GM11168 (cell line): ENCODE measurements around the gene SIRPA.
"Not testable (repeated sequence)": the region's sequence is repeated elsewhere in the genome, so short reads cannot be mapped to it uniquely, and the experiment has no call there.

Experiments
- in situ Hi-C: fragments of 300-500 bp; cut with MboI; formaldehyde crosslinking; loops from one replicate; pipeline ENCODE4 v1.12.0; 2022; ENCODE audit warnings: low sequenced_read_pairs; ENCODE audit not compliant: unreplicated experiment

Gene SIRPA

DNA sequence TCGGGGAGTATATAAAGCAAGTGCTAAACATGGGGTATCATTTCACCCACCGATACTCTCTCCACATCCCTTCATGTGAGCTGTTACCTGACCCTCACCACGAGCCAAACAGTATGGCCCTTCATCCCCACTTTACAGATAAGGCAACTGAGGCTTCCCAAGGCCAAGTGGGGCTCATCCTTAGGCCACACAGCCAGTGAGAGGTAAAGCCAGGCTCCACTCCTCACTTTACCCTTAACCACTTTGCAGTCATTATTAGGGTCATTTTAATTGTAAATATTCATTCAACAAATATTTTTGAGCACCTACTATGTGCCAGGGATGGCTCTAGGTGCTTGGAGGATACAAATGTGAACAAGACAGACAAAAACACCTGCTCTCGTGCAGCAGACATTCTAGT is 7.0 kb downstream of the SIRPA start:
- in situ Hi-C loops = no loop called here

GRCh38 chr20:1904135-1904534 is 8.9 kb downstream of the SIRPA start:
- in situ Hi-C loops = no loop called here

DNA sequence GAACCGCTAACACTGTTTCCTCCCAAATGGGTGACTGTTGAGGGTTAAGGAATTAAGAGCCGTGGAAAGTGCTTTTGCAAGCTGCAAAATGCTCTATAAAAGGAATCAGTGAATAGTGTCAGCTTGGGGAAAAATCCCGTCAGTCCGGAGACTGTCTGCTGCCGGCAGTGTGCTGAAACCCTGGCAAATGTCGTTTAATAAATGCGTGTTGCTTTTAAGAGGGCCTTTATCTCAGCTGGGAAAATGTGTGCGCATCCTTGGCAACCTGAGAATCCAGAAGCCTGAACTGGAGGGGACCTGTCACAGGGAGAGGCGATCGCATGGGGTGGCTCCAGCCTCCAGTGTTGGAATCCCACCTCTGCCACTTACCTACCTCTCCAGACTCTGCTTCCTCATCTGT is 9.8 kb downstream of the SIRPA start:
- in situ Hi-C loops = no loop called here

GRCh38 chr20:1905693-1906092 is 10.5 kb downstream of the SIRPA start:
- in situ Hi-C loops = no loop called here

DNA sequence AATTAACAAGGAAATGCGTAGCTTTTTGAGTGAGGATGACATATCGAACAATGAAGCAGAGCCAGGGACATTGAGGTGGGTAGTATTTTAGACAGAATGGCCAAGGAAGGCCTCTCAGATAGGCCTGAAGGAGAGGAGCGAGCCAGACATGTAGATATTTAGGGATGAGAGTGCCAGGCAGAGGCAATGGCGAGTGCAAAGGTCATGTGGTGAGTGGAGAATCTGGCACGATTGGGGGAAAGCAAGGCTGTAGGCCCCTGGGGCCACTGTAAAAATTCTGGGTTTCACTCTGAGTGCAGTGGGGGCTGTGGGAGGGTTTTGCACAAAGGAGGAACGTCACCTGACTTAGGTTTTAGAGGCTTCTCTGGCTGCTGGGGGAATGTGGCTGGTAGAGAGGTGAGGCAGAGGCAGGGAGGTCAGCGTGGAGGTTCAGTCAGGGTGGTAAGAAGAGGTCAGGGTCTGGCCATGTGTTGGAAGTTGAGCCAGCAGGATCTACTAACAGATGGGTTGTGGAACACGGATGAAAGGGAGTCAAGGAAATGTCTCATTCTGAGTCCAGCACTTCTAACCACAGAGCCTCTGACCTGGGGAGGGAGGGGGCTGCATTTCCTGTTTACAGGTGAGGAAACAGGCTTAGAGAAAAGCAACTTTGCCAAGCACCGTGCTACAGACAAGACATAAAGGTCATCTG is 11.3 kb downstream of the SIRPA start:
- in situ Hi-C loops = no loop called here

DNA sequence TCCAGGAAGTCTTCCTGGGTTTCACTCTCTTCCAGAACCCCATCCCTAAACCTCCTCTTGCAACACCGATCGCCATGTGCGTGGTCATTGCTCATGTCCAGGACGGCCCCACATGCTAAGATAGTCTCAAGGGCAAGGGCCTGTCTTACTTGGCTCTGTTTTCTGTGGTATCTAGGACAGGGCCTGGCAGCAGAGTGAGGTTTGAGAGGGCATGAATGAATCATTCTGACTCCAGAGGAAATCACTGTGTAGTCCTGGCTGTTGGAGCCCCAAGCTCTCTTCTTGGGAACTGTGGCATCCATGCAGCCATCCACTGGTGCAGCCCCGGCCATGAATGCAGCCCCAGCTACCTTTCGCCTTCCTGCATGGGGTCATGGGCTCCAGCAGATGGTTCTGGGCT is 12.4 kb downstream of the SIRPA start:
- in situ Hi-C loops = no loop called here

GRCh38 chr20:1908191-1908590 is 13.0 kb downstream of the SIRPA start:
- in situ Hi-C loops = no loop called here

GRCh38 chr20:1909097-1909496 is 13.9 kb downstream of the SIRPA start:
- in situ Hi-C loops = no loop called here

GRCh38 chr20:1911536-1911935 is 16.3 kb downstream of the SIRPA start:
- in situ Hi-C loops = no loop called here

GRCh38 chr20:1912053-1912452 is 16.8 kb downstream of the SIRPA start:
- in situ Hi-C loops = no loop called here

GRCh38 chr20:1912646-1913045 is 17.4 kb downstream of the SIRPA start:
- in situ Hi-C loops = no loop called here

- in situ Hi-C loops = not testable (repeated sequence)
Observed at GRCh38 chr20:1915233-1915632, 20.0 kb downstream of the SIRPA start.

DNA sequence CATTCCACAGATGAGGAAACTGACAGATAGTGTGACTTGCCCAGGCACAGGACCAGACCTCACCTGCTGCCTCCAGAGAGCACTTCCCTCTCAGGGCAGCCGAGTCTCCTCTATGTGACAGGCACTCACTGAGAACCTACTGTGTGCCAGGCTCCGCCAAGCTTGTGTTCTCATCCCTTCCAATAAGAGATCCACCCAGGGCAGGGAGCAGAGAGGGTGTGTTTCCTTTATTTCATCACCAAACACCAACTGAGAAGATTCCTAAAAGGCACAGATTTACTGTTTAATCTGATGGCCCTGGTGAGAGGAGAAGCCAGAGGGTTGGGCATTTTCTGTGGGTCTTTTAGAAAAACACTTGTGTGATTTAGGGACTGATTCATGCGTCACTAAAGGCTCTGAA is 20.5 kb downstream of the SIRPA start:
- in situ Hi-C loops = no loop called here

DNA sequence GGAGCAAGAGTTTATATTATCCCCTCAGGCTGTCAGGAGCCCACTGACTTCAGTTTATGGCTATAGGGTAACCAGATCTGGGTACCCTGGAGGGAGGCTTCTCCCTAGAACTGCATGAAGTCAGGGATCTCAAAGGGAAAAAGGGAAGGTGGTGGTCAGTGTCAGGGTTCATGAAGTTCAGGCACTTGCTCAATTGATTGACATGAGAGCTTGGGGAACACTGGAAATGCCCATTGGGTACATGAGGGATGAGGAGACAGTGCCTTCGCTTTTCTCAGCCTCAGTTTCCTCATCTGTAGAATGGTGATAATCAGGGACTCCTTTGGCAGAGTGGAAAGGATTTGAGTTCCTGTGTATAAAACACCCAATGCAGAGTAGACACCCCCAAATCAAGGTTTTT is 22.6 kb downstream of the SIRPA start:
- in situ Hi-C loops = no loop called here

- in situ Hi-C loops = no loop called here
Observed at GRCh38 chr20:1918491-1919165, 23.4 kb downstream of the SIRPA start.

DNA sequence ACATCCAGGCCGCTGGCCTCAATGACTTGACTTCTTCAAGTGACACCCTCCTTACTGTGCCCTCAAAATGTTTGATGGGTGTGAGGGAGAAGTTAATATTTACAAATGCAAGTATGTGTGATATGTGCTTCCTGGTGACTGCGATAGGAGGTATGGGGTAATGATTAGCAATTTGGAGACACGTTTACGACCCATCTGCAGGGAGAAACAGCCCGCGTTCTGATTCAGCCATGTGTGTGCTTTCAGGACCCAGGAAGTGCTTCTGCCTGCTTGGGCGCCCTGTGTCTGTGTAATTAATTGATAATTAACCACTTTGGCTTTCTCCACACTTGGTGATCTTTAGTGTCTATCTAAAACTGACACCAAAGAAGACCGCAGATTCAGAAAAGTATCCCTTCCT is 25.0 kb downstream of the SIRPA start:
- in situ Hi-C loops = no loop called here

- in situ Hi-C loops = no loop called here
Observed at GRCh38 chr20:1920826-1921225, 25.6 kb downstream of the SIRPA start.

DNA sequence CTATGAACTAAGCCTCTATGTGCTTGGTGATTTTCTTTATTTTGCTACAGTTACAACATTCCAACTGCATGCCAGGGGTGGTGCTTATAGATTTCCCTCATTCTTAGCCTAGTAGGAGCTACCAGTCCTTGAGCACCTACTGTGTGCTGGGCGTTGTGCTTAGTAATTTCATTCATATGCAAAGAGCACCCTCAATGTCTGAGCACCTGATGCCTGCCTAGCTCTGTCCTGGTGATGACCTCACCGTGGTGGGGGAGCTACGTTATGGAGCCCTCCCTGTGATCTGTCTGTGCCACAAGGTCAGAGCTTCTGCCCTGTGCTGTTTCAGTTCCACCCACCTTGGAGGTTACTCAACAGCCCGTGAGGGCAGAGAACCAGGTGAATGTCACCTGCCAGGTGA is 26.8 kb downstream of the SIRPA start:
- in situ Hi-C loops = not testable (repeated sequence)

DNA sequence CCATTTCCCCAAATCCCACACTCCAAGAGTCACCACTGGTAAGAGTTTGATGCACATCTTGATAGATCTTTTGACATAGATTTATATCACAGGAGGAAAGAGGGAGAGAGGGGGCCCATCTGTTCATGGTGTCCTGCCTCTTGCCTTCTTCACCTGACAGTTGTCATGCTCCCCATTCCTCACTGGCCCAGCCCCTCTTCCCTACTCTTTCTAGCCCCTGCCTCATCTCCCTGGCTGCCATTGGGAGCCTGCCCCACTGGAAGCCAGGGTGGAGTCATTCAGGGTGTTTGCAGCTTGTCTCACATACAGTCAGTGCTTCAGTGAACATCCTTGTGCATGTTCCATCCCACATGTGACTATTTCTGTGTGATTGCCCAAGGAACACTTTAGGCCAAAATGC is 27.6 kb downstream of the SIRPA start:
- in situ Hi-C loops = no loop called here

DNA sequence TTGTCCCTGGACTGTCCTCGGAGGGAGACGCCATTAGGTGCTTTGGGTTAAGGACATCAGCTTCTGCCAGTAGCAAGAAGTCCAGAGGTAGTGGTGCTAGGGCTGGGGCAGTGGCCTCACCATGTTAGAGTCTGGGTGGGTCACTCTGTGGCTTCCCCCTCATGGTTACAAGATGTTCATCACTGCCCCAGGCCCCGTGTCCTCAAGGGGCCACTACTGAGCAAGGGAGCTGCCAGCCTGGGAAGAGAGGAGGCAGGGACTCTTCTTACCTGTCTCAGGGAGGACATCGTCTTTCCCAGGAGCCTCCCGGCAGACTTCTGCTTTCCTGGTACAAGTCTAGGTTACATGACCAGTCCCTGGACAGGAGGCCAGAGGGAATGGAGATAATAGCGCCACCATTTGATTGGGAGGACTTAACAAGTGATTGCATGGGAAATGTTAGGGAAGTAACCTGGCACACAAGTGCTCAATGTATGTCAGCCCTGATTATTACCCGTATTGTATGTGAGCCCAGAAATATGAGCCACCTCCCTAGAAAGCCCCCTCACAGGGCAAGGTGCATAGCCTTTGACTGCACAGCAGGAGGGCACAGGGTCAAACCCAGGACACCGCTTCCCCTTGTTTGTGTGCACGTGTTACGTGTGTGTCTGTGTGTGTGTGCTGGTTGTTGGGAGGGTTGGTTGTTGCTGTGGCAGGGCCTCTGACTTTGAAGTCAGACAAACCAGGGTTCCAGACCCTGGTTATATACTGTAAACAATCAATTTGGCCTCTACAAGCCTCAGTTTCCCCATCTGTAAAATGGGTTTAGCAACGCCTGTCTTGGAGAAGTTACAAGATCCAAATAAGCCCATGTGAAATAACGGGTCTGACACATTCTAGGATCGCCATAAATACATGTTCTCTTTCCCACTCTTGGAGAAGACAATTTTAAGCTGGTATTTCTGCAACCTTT is 30.0 kb downstream of the SIRPA start:
- in situ Hi-C loops = no loop called here

- in situ Hi-C loops = no loop called here
Observed at GRCh38 chr20:1926237-1926636, 31.0 kb downstream of the SIRPA start.
